Fibroblast of skin of right quadriceps (primary cell): Measurements from ENCODE around the gene GAS6.
A peak's percentile ranks its signal among the peaks of the same experiment; 100 is the strongest.
"Not testable (repeated sequence)": the region's sequence is repeated elsewhere in the genome, so short reads cannot be mapped to it uniquely, and the experiment has no call there.

ENCODE experiments used
- DNase-seq: peaks from one replicate; pipeline ENCODE4 v3.0.0-alpha.2; 2013

The GAS6 gene

GRCh38 chr13:113835461-113836270 lies 28.2 kb downstream of the GAS6 start:
- peak; percentile 93 for DNase-seq

DNA sequence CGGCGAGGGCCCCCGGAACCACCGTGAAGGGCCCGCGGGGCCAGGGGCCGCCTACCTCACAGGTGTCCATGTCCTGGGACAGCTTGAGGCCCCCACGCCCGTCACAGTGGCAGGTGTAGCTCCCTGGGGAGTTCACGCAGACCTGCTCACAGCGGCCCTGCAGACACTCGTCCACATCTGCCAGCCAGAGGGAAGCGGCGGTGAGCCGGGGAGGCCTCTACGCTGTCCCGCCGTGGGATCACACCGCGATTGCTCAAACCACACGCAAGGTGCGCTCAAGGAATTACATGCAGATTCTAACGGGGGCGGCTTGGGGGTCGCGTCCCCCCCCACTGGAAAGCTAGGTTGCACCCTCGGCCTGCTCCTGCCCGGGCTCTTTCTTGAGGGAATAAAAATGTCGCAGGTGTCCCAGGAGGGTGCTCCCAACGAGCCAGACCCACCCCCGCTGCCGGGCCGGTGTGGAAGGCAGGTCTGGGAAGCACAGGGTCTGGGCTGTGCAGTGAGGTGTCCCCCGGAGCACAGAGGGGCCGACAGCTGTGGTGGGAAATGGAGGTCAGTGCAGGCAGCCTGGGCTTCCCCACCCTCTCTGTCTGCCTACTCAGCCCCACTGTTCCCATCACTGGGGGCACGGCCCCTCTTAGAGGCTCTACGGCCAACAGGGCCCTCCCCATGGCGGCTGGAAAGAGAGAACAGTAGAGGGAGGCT lies 29.2 kb downstream of the GAS6 start:
- no peak for DNase-seq

DNA sequence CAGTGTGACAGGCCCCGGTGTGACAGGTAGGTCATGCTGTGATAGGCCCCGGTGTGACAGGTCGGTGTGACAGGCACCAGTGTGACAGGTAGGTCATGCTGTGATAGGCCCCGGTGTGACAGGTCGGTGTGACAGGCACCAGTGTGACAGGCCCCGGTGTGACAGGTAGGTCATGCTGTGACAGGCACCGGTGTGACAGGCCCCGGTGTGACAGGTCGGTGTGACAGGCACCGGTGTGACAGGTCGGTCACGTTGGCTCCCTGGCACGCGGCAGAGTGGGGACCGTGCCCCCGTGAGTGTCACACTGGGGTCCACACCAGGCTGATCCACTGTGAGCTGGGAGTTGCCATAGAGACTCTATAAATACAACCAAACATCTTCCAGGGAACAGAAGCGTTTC lies 29.9 kb downstream of the GAS6 start:
- not testable (repeated sequence) for DNase-seq

GRCh38 chr13:113833111-113833830 lies 30.6 kb downstream of the GAS6 start:
- no peak for DNase-seq

DNA sequence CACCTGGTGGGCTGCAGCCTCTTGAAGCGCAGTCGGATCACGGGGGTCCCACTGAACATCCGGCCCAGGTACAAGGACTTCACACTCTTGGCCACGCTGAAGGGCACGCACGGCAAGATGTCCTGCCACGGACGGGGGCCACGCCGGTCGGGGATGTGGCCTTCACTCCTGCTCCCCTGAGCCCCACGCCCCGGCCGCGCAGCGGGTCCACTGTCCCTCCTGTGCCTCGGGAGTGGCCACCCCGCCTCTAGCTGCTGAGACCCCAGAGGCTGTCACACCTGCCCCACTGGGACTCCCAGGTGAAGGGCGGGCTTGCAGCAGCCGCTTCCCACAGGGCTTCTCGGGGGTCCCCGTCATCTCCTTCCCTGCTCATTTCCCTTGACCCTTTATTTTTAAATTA lies 31.2 kb downstream of the GAS6 start:
- DNase-seq, result no peak

- no peak for DNase-seq
These were observed 31.7 kb downstream of the GAS6 start for GRCh38 chr13:113832205-113832604.

DNA sequence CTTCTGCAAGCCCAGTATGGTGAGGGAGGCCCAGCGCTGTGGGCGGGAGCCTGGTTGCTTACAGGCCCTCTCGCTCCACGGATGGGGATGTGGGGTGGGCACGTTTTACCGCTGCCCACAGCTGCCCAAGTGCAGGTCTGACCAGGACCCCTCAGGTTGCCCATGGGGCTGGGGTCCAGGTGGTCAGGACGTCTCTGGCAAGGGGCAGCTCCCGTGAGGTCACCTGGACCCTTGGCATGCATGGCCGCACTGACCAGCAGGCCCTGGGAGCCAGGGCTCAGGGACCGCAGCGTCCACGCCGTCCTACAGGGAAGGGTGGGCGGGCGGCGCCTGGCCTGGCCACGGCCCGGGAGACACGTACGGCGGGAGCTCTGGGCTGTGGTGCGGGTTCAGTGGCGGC lies 32.8 kb downstream of the GAS6 start:
- DNase-seq, result no peak

- not testable (repeated sequence) for DNase-seq
These were observed 33.4 kb downstream of the GAS6 start for GRCh38 chr13:113830426-113830950.

DNA sequence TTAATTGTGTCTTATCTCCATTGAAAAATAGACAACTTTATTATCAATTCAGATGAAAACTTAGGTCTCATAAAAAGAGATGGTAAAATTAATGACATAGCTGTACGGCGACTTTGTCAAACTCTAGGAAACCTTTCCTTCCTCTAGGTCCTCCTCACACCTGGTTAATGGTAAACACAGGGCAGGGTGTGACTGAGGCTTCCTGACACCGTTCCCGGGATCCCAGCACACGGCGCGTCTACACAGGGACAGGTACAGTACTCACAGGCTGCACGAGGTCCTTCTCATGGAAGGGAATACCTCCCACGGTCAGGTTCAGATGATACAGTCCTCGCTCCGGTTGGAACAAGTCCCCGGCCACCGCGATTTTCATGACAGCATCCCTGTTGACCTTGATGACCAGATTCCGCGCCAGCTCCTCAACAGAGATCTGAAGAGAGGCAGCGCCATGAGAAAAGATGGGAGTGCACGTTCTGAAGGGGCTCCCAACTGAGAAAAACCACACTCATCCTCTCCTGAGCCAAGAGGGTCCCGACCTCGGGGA lies 35.5 kb downstream of the GAS6 start:
- DNase-seq, result no peak

DNA sequence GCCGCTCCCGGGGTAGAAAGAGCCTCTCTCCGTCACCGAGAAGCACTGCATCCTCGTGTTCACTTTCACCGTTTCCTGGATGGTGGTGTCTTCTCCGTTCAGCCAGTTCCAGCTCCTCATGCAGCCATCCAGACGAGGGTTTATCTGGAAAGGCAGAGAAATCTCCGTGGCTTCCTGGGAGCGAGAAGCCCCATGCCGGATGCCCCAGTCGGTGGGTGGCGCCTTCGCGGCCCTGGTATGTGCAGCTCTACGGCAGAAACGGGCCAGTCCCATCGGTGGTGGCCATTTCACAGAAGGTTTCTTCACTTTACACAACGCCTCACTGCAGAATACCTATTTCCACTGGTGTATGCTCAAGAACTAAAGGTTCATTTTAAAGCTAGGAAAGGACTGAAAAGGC lies 36.9 kb downstream of the GAS6 start:
- no peak for DNase-seq

DNA sequence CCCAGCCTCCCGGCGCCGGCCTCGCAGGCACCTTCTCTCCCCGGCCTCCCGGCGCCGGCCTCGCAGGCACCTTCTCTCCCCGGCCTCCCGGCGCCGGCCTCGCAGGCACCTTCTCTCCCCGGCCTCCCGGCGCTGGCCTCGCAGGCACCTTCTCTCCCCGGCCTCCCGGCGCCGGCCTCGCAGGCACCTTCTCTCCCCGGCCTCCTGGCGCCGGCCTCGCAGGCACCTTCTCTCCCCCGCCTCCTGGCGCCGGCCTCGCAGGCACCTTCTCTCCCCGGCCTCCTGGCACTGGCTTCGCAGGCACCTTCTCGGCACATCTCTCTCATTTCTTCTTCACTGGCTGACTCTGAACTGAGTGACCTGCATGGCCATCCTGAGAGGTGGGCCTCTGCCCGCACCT lies 37.4 kb downstream of the GAS6 start:
- not testable (repeated sequence) for DNase-seq

- no peak for DNase-seq
These were observed 38.0 kb downstream of the GAS6 start for GRCh38 chr13:113825841-113826240.

DNA sequence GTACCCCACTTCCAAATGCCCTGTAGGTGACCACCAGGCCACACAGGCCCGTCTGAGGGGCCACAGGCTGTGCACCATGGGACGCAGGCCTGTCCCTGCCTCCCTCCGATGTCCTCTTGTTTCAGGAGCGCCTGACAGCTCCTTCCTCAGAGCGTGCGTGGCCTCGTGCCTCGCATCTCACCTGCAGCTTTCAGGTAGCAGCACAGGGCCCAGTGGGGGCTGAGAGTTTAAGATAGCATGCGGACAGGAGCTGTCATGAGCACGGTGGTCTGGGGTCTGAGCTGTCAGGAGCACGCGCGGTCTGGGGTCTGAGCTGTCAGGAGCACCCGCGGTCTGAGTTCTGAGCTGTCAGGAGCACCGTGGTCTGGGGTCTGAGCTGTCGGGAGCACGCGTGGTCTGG lies 40.1 kb downstream of the GAS6 start:
- DNase-seq, result no peak

GRCh38 chr13:113822956-113823744 lies 40.7 kb downstream of the GAS6 start:
- no peak for DNase-seq

DNA sequence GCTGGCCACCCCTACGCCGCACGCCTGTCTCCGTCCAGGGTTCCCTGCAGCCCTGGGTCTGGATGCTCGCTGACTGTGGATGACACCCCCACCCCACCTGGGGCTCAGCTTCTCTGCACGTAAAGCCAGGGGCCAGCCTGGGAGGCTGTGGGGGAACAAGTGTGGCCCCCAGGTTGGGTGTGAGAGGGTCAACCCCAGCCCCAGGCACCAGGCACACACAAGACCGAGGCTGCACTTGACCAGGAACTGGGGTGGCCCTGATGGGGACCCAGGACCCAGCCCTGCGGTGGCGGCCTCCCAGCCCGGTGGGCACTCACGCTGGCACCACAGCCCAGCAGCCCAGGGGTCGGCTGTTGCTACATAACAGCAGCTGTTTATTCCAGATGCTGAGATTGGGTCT lies 41.6 kb downstream of the GAS6 start:
- no peak for DNase-seq

DNA sequence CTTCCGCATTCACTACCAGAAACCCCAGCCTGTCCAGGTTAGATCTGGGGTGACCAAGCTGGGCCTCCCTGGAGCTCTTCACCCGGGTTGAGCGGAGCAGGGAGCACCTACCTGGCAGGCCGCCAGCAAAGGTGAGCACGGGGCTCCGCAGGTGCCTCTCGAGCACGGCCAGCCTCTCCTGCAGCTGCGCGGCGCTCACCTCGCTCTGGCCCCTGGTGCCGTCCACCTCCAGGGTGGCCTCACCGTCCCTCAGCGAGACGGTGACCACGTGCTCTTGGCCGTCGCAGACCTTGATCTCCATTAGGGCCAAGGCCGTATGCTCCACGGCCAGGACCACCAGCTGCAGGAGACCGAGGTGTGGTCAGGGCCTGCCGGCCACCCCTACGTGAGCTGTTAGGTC lies 42.0 kb downstream of the GAS6 start:
- no peak for DNase-seq

DNA sequence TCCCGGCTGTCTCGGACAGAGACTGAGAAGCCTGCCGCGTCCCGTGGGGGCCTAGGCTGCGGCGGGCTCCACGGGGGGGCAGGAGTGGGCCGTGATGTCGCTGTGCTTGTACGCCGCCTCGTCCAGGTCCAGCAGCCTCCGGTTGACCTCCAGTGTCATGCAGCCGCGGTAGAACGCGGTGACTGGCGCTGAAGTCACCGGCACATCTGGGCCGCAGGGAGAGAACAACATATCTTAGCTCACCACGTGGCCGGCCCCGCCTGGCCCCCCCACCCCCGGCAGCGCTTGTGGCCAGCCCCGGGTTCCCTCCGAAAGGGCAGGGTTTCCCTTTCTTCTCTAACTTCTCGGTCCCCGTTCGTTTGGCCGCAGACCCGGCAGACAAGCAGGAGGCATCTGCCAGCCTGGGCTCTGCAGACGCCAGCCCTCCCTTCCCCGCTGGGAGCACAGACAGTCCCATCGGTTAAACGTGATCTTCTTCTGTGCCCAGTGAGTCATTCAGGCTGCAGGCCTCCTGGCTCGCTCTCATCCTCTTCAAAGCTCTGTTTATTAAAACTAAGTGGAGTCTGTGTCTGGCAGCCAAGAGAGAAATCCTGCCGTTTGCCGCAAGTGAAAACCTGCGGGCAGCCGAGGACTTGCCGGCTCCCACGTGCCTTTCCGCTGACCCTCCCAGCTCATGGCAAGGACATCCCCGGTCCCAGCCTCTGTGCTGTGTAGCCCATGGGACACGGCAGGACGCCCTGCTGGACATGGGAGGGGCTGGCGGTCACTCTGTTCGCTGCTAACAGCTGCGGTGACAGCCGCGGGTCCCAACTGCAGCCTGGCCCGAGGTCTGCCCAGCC lies 42.8 kb downstream of the GAS6 start:
- peak; percentile 97 for DNase-seq

DNA sequence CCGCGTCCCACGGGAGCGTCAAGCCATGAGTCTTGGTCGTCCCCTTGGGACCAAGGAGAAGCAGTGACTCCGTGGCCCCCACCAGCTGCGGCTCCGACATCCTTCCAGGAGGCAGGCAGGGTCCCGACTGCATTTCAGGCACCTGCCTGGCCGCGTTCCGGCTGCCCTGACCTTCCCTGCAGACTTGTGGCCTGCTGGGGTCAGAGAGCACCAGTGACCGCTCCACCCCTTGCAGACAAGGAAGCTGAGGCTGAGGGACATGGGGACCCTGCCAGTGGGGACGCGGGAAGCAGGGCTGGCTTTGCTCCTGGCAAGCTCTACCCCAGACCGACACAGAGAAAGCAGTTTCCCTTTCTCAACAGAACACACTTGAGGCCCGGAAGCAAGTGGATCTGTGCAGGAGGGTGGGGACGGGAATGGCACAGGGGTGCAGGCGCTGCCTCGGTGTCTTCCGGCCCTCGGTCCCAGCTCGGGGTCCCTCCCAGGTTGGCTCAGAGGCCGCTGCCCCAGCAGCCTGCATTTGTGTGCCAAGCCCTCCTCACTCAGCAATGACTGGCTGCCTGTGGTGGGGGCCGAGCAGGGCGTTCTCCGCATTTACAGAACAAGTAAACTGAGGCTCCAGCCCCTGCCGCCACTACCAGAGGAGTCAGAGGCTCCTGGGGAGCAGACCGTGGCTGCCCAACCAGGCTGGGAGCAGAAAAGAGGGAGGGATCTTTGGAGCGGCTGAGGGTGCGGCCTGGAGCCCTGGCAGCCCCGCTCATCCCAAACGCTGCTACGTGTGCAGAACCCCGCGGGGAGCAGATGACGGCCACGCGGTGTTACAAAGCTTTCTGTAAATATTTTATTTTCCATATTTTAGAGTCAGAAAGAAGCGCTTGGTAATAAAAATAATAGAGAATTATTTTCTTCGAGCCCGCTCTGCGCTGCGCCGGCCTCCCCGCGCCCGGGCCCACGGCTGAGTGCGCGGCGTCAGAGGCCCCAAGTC lies 43.9 kb downstream of the GAS6 start:
- DNase-seq, result no peak

GRCh38 chr13:113819341-113819730 lies 44.5 kb downstream of the GAS6 start:
- DNase-seq, result no peak

DNA sequence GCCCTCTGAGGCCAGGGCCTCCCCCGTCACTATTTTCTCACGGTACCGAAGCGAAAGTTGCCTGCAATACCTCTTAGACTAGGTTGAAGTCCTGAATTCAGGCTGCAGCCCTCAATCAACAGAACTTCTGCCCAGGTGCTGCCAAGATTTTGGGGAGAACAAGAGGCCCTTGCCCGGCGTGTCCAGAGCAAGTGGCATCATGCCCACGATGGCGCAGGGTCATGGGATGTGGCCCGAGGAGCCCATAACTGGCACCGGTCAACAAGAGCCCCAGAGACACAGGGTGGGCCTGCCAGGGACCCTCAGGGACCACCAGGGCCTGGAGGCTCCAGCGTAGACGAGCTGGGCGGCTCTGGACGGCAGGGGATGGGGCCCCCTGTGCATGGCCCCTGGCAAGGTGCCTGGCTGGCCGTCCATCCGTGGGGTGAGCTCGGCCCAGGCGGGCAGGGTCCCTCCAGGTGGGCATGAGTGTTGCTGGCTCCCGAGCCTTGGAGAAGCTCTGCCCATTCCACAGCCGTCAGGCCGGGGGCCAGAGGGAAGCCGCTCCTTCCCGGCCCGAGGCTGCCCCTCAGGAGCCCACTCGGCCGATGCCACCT lies 45.1 kb downstream of the GAS6 start:
- DNase-seq, result no peak
